ES-I3 (cell line): ENCODE results near the gene KIFC1.
"Not testable (repeated sequence)": the region's sequence is repeated elsewhere in the genome, so short reads cannot be mapped to it uniquely, and the experiment has no call there.

ENCODE experiments used
- H3K36me3 ChIP-seq: 2 replicates; pipeline ENCODE4 v1.6.1; 2013; ENCODE audit warnings: mild to moderate bottlenecking, low read length, control low read depth, moderate library complexity; ENCODE audit not compliant: insufficient read depth
- H3K4me1 ChIP-seq: 2 replicates; pipeline ENCODE4 v1.6.1; 2013; ENCODE audit warnings: mild to moderate bottlenecking, control low read depth, low read length; ENCODE audit not compliant: insufficient read depth
- H3K9ac ChIP-seq: 2 replicates; pipeline ENCODE4 v1.6.1; 2013; ENCODE audit warnings: low read depth, mild to moderate bottlenecking, low read length, moderate library complexity
- H3K9me3 ChIP-seq: 2 replicates; pipeline ENCODE4 v1.6.1; 2013; ENCODE audit warnings: mild to moderate bottlenecking, low read length, moderate library complexity; ENCODE audit not compliant: control insufficient read depth, insufficient read depth

KIFC1 gene, protein sequence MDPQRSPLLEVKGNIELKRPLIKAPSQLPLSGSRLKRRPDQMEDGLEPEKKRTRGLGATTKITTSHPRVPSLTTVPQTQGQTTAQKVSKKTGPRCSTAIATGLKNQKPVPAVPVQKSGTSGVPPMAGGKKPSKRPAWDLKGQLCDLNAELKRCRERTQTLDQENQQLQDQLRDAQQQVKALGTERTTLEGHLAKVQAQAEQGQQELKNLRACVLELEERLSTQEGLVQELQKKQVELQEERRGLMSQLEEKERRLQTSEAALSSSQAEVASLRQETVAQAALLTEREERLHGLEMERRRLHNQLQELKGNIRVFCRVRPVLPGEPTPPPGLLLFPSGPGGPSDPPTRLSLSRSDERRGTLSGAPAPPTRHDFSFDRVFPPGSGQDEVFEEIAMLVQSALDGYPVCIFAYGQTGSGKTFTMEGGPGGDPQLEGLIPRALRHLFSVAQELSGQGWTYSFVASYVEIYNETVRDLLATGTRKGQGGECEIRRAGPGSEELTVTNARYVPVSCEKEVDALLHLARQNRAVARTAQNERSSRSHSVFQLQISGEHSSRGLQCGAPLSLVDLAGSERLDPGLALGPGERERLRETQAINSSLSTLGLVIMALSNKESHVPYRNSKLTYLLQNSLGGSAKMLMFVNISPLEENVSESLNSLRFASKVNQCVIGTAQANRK

DNA sequence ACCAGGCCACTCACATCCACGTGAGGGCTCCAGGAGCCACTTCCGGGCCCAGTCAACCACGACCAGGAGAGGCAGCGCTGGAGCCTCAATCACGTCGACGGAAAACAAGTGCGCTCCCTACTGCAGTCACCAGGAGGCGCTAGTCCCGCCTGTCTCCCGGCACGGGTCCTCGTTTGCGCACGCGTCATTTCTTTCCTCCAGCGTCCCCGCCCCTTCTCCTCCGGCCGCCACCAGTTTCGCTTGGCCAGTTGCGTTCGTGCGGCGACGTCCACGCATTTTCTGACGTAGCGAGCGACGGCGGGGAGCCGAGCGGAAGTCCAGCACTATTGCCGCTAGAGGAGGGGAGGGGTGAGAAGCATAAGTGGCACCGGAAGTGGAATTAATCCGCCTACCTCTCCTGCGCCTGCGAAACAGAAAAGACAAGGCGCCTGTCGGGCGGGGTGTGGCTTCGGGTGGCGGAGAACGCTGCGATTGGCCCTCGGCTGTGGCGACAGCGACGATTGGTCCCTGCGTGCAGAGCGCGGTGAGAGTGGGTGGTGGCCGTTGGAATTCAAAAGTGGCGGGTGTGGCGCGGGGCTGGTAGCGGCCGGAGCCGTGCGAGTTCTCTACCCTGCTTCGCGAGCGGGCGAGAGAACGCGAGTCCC is at the start of gene KIFC1:
KIFC1 (plus strand) TSS at position 546 of the 644 bp plus-strand sequence. CDS start 163 bp downstream, outside the sequence.
- H3K9ac ChIP-seq: peak within 1 kb of the TSS; percentile 87
- H3K4me1 ChIP-seq: peaks cover 15% of the 10 kb centered on the region
- no peaks in the 10 kb centered on the region for H3K36me3 ChIP-seq
- no peaks in the 10 kb centered on the region for H3K9me3 ChIP-seq

DNA sequence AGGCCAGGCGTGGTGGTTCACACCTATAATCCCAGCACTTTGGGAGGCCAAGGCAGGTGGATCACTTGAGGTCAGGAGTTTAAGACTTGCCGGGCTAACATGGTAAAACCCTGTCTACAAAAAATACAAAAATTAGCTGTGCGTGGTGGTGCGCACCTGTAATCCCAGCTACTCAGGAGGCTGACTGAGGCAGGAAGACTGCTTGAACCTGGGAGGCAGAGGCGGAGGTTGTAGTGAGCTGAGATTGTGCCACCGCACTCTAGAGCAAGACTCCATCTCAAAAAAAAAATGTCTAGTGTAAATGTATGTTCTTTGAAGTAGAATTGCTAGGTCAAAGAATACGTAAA is 48.0 kb upstream of the KIFC1 start:
- H3K9ac ChIP-seq, H3K4me1 ChIP-seq, H3K36me3 ChIP-seq, H3K9me3 ChIP-seq: not testable (repeated sequence)

DNA sequence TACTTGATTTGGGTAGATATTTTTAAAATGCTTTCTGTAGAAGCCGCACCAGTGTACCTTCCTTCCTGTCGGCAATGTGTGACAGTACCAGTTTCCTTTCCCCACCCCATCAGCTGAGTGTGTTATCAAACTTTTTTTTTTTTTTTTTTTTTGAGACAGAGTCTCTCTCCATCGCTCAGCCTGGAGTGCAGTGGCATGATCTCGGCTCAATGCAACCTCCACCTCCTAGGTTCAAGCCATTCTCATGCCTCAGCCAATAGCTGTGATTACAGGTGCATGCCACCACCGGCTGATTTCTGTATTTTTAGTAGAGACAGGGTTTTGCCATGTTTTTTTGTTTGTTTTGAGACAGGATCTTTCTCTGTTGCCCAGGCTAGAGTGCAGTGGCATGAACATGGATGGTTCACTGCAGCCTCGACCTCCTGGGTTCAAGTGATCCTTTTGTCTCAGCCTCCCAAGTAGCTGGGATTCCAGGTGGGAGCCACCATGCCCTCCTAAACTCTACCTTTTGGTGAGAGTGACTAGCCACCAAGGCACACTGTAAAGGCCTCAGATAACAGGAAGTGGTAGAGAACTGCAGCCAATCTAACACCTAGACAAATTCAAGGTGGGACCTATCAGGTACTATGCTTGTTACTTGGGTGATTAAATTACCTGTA is 47.5 kb upstream of the KIFC1 start:
- Histone ChIP-seq H3K36me3 (no peaks in the 10 kb centered on the region), H3K9ac (no peak overlapping the region), H3K9me3 (no peaks in the 10 kb centered on the region), H3K4me1 (peaks cover 5% of the 10 kb centered on the region; the same call in 1 of the 2 replicates)

DNA sequence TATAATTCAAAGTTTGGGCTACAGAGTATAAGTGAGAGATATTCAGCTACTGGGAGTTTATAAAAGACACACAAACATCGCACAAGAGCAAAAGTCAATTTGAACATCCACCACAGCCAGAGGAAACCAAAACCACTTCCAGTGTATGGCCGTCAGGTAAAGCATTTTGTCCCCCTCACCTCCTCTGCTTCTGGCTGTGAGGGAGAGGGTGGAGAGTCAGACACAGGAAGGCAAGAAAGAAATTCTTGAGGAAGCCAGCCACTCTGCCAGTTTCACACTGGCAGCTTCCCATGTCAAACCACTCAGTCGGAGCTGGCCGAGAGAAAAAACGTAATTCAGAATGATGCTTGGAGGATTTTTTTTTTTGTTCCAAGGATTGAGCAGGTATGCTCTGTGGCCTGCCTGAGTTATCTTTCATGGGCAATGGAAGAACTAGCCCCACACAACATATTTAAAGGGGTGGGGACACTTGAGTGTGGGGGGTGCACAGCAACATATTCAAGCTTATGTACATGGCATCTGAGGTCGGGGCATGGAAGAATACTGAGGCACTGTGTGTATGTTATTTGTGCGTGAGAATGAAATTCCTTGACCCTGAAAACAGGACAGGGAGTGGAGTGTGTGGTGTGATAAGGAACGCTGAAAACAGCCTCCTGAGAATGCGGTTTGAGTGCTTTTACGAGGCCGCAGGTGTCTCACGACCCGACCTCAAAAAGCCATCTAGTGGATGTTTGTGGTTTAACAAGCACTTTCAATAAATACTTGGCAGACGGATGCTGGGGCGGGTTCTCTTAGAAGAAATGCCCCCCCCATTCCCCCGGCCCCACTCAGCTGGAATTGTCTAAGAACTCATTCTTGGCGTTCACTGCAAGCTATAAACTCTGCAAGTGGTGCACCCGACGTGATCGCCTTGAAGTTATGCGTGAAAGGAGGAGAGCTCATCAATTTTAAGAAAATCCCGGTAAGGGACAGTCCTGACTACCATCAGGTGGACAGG is 46.6 kb upstream of the KIFC1 start:
- no peaks in the 10 kb centered on the region for H3K36me3 ChIP-seq
- no peaks in the 10 kb centered on the region for H3K9me3 ChIP-seq
- no peak overlapping the region for H3K9ac ChIP-seq
- H3K4me1 ChIP-seq: peaks cover 5% of the 10 kb centered on the region; the same call in 1 of the 2 replicates

DNA sequence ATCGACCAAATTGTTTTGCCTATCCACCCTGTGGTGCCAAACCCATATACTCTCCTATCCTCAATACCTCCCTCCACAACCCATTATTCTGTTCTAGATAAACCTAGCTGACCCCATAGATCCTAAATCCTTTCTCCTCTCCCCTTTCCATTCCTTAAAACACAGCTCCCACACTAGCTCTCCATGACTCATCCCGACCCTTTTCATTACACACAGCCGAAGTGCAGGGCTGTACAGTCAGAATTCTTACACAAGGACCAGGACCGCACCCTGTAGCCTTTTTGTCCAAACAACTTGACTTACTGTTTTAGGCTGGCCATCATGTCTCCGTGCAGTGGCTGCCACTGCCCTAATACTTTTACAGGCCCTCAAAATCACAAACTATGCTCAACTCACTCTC is 44.7 kb upstream of the KIFC1 start:
- not testable (repeated sequence) for H3K36me3 ChIP-seq, H3K4me1 ChIP-seq, H3K9me3 ChIP-seq, H3K9ac ChIP-seq

DNA sequence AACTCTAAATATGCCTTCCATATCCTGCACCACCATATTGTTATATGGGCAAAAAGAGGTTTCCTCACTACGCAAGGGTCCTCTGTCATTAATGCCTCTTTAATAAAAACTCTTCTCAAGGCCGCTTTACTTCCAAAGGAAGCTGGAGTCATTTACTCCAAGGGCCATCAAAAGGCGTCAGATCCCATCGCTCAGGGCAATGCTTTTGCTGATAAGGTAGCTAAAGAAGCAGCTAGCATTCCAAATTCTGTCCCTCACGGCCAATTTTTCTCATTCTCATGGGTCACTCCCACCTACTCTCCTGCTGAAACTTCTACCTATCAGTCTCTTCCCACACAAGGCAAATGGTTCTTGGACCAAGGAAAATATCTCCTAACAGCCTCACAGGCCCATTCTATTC is 43.8 kb upstream of the KIFC1 start:
- H3K36me3 ChIP-seq: no peaks in the 10 kb centered on the region
- peaks cover 5% of the 10 kb centered on the region; the same call in 1 of the 2 replicates for H3K4me1 ChIP-seq
- no peaks in the 10 kb centered on the region for H3K9me3 ChIP-seq
- no peak overlapping the region for H3K9ac ChIP-seq

DNA sequence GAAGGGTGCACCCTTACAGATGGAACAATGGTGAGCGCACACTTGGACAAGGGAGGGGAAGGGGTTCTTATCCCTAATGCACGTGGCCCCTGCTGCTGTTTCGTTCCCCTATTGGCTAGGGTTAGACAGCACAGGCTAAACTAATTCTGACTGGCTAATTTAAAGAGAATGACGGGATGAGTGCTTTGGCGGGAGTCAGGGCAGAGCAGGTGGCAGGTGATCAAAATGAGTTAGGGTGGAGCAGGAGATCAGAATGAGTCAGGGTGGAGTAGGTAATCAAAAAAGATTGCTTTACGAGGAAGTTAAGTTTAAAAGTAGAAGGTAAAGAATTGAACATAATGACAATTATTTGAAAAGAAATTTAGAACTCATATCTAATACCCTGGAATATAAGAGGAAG is 35.8 kb upstream of the KIFC1 start:
- H3K36me3 ChIP-seq, H3K4me1 ChIP-seq, H3K9me3 ChIP-seq, H3K9ac ChIP-seq: not testable (repeated sequence)

DNA sequence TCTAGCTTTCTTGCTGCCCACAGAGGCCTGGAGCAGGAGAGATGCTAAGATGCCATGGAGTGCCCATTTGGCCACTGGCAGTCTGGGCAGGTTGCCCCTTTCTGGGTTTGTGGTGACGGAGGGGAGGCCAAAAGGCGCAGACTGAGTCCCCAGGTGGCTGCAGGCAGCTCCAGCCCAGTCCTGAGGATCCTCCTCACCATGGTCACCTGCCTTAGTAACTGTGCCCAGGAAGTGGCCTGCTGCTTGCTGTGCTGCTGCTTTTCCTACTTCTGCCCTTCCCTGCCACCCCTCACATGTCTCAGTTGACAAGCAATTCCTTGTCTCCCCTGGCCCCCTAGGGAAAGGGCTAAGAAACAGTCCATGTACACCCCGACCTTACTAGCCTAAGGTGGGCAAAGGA is 35.3 kb upstream of the KIFC1 start:
- Histone ChIP-seq H3K9ac (no peak overlapping the region), H3K4me1 (no peaks in the 10 kb centered on the region), H3K9me3 (peaks cover 9% of the 10 kb centered on the region), H3K36me3 (no peaks in the 10 kb centered on the region)

DNA sequence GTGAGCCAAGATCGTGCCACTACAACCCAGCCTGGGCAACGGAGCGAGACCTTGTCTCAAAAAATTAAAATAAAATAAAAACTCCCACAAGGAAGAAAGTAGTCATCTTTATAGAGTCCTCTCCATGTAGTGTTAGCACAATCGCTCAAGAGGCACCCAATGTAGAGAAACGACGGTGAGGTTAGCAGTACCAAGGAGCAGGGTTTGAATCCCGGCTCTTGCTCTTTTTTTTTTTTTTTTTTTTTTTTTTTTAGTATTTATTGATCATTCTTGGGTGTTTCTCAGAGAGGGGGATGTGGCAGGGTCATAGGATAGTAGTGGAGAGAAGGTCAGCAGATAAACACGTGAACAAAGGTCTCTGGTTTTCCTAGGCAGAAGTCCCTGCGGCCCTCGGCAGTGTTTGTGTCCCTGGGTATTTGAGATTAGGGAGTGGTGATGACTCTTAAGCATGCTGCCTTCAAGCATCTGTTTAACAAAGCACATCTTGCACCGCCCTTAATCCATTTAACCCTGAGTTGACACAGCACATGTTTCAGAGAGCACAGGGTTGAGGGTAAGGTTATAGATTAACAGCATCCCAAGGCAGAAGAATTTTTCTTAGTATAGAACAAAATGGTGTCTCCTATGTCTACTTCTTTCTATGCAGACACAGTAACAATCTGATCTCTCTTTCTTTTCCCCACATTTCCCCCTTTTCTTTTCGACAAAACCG is 34.3 kb upstream of the KIFC1 start:
- H3K9ac ChIP-seq, H3K9me3 ChIP-seq, H3K36me3 ChIP-seq, H3K4me1 ChIP-seq: not testable (repeated sequence)

DNA sequence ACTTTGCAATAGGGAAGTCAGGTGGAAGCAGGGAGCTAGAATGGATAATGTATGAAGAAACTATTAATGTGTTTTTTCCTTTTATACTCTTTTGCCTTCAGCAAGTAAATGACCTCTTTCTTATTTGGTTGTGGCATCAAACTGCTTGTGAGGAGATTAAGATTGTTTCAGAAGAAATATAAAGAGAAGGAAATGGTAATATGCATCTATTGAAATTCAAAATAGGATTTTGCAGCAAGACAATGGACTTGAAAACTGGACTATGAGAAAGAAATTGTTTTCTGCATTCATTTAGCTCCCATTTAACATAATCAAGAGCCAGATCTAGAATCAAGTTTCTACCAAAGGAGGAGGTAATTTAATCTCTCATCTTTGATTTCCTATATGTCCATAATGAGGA is 32.3 kb upstream of the KIFC1 start:
- H3K36me3 ChIP-seq: no peaks in the 10 kb centered on the region
- H3K9me3 ChIP-seq: peaks cover 9% of the 10 kb centered on the region
- H3K9ac ChIP-seq: no peak overlapping the region
- 0 out of 2 replicates have a peak, but pooled peaks cover 3% of the 10 kb centered on the region for H3K4me1 ChIP-seq

DNA sequence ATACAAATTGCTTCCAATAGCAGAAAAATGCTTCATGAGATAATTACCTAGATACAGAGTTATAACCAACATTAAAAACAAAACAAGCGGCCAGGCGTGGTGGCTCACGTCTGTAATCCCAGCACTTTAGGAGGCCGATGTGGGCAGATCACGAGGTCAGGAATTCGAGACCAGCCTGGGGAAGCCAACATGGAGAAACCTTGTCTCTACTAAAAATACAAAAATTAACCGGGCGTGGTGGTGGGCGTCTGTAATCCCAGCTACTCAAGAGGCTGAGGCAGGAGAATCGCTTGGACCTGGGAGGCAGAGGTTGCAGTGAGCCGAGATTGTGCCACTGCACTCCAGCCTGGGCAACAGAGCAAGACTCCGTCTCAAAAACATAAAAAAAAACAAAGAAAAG is 28.1 kb upstream of the KIFC1 start:
- not testable (repeated sequence) for H3K9ac ChIP-seq, H3K9me3 ChIP-seq, H3K36me3 ChIP-seq, H3K4me1 ChIP-seq

DNA sequence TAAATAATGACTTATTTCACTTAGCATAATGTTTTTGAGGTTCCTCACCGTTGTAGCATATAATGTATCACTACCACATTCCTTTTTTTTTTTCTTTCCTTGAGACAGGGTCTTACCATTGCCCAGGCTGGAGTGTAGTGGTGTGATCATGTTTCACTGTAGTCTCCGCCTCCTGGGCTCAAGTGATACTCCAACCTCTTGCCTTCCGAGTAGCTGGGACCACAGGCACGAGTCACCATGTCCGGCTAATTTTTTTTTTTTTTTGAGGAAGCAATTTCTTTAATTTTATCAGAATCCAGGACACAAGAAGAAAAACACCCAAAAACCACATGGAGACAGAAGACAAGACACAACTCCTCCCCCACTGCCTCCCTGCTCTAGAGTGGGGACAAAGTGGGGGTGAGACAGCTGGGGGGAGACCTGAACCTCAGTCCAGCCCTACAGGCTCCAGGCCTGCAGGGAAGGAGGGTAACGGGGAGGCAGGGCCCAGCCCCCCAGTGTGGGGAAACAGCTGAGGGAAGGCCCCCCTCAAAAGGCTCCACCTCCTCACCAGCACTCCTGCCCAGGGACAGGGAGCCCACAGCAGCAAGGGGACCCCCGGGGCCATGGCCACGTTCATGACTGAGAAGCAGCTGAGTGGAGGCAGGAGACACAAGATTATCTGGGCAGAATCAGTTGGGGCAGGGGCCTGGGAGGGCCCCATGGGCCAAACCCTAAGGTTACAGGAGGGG is 27.0 kb upstream of the KIFC1 start:
- not testable (repeated sequence) for H3K9ac ChIP-seq, H3K36me3 ChIP-seq, H3K9me3 ChIP-seq, H3K4me1 ChIP-seq
